ENCODE data around the gene STAM2. TPM values are rescaled to one million over a fixed set of nuclear protein-coding genes. Genes with fewer than 3 reads are reported as not detected.
"Not testable (repeated sequence)": the region's sequence is repeated elsewhere in the genome, so short reads cannot be mapped to it uniquely, and the experiment has no call there.

Gene STAM2
- total RNA-seq, 1 donor from 2014 or later, result 22.9 TPM

GRCh38 chr2:152171718-152172117 lies 3.8 kb downstream of the STAM2 start:
- H3K9me3 Mint-ChIP-seq (ENCODE audit: unreplicated experiment), result no peaks in the 10 kb centered on the region
- no peak overlapping the region for H3K4me3 Mint-ChIP-seq (ENCODE audit: unreplicated experiment)
- TF ChIP-seq CTCF (IDR thresholded peaks at IDR 0.05; ENCODE audit: unreplicated experiment), result no peak
- peaks cover 2% of the 10 kb centered on the region for H3K27me3 Mint-ChIP-seq (ENCODE audit: unreplicated experiment)
- peak overlapping the region; percentile 5 for H3K27ac Mint-ChIP-seq (ENCODE audit: unreplicated experiment)
- H3K4me1 Mint-ChIP-seq (ENCODE audit: unreplicated experiment), result peaks cover 12% of the 10 kb centered on the region
- DNase-seq (ENCODE audit: low spot score), result no peak
- H3K36me3 Mint-ChIP-seq (ENCODE audit: low read depth, unreplicated experiment), result peaks cover 8% of the 10 kb centered on the region

GRCh38 chr2:152169158-152169557 lies 6.4 kb downstream of the STAM2 start:
- not testable (repeated sequence) for H3K36me3 Mint-ChIP-seq (ENCODE audit: low read depth, unreplicated experiment); H3K4me3 Mint-ChIP-seq (ENCODE audit: unreplicated experiment)

GRCh38 chr2:152167470-152167869 lies 8.1 kb downstream of the STAM2 start:
- not testable (repeated sequence) for H3K4me1 Mint-ChIP-seq (ENCODE audit: unreplicated experiment); H3K27ac Mint-ChIP-seq (ENCODE audit: unreplicated experiment); H3K9me3 Mint-ChIP-seq (ENCODE audit: unreplicated experiment); H3K27me3 Mint-ChIP-seq (ENCODE audit: unreplicated experiment); DNase-seq (ENCODE audit: low spot score); H3K36me3 Mint-ChIP-seq (ENCODE audit: low read depth, unreplicated experiment); H3K4me3 Mint-ChIP-seq (ENCODE audit: unreplicated experiment)

More at GRCh38 chr2:152169158-152169557, 6.4 kb downstream of the STAM2 start:
- not testable (repeated sequence) for DNase-seq (ENCODE audit: low spot score); H3K4me1 Mint-ChIP-seq (ENCODE audit: unreplicated experiment); H3K27ac Mint-ChIP-seq (ENCODE audit: unreplicated experiment); H3K9me3 Mint-ChIP-seq (ENCODE audit: unreplicated experiment); H3K27me3 Mint-ChIP-seq (ENCODE audit: unreplicated experiment)

- Mint-ChIP-seq H3K4me3 (ENCODE audit: unreplicated experiment) (no peak overlapping the region), H3K4me1 (ENCODE audit: unreplicated experiment) (no peaks in the 10 kb centered on the region), H3K27ac (ENCODE audit: unreplicated experiment) (no peak overlapping the region), H3K27me3 (ENCODE audit: unreplicated experiment) (no peaks in the 10 kb centered on the region), H3K9me3 (ENCODE audit: unreplicated experiment) (no peaks in the 10 kb centered on the region), H3K36me3 (ENCODE audit: low read depth, unreplicated experiment) (peaks cover 6% of the 10 kb centered on the region)
- no peak for DNase-seq (ENCODE audit: low spot score)
- no peak for TF ChIP-seq CTCF (IDR thresholded peaks at IDR 0.05; ENCODE audit: unreplicated experiment)
These were observed 8.5 kb downstream of the STAM2 start for GRCh38 chr2:152167065-152167464.

- H3K4me1 Mint-ChIP-seq (ENCODE audit: unreplicated experiment), result no peaks in the 10 kb centered on the region
- no peak overlapping the region for H3K27ac Mint-ChIP-seq (ENCODE audit: unreplicated experiment)
- TF ChIP-seq CTCF (IDR thresholded peaks at IDR 0.05; ENCODE audit: unreplicated experiment), result no peak
- H3K27me3 Mint-ChIP-seq (ENCODE audit: unreplicated experiment), result no peaks in the 10 kb centered on the region
- peaks cover 7% of the 10 kb centered on the region for H3K36me3 Mint-ChIP-seq (ENCODE audit: low read depth, unreplicated experiment)
- H3K4me3 Mint-ChIP-seq (ENCODE audit: unreplicated experiment), result no peak overlapping the region
- no peak for DNase-seq (ENCODE audit: low spot score)
- no peaks in the 10 kb centered on the region for H3K9me3 Mint-ChIP-seq (ENCODE audit: unreplicated experiment)
These were observed 8.9 kb downstream of the STAM2 start for GRCh38 chr2:152166633-152167032.

- Mint-ChIP-seq H3K4me3 (ENCODE audit: unreplicated experiment) (no peak overlapping the region), H3K27ac (ENCODE audit: unreplicated experiment) (no peak overlapping the region), H3K9me3 (ENCODE audit: unreplicated experiment) (no peaks in the 10 kb centered on the region), H3K27me3 (ENCODE audit: unreplicated experiment) (no peaks in the 10 kb centered on the region), H3K36me3 (ENCODE audit: low read depth, unreplicated experiment) (peaks cover 10% of the 10 kb centered on the region), H3K4me1 (ENCODE audit: unreplicated experiment) (no peaks in the 10 kb centered on the region)
- TF ChIP-seq CTCF (IDR thresholded peaks at IDR 0.05; ENCODE audit: unreplicated experiment), result no peak
- DNase-seq (ENCODE audit: low spot score), result no peak
These were observed 9.8 kb downstream of the STAM2 start for GRCh38 chr2:152165780-152166179.

All from endothelial cell (in vitro differentiated cells).